ENCODE data around the gene SELENOF. TPM values are rescaled to one million over a fixed set of nuclear protein-coding genes. Genes with fewer than 3 reads are reported as not detected.

Gene SELENOF
- total RNA-seq, 2 experiments from 2014 or later = 93.0 to 214 TPM

DNA sequence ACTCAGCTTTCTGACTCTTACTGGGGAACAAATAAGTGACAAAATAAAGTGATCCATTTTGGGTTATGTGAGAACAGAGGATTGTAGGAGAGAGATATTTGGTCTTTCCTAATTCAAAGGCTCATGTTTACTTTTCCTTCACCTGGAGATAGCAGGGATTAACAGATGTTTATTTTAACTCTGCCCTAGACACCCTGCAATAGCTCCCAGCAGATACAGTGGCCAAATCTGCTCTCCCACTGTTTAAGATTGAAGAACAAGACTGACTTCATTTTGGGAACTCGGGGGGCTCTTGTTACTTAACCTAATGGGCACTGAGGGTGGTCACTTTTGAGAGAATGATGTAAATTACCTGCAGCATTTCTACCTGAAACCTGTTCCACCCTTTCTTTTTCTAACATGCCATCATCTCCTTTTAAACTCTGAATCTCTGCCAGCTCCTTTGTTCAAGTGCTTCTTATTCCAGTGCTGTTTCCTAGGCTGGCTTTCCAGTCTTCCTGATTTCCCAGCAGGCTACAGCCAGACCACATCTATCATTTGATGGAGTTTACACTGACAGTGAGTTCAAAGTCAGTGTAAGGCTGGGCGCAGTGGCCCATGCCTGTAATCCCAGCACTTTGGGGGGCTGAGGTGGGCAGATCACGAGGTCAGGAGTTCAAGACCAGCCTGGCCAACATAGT is 90.0 kb downstream of the SELENOF start:
- Histone ChIP-seq H4K20me1 (ENCODE audit: insufficient read depth, low read length) (no peaks in the 10 kb centered on the region), H2AFZ (ENCODE audit: low read length) (no peak overlapping the region), H3K36me3 (ENCODE audit: insufficient read depth, low read length) (peaks cover 55% of the 10 kb centered on the region), H3K4me2 (ENCODE audit: low read length) (no peak overlapping the region), H3K4me3 (ENCODE audit: low read depth, low read length, poor library complexity, severe bottlenecking) (no peak overlapping the region), H3K27ac (ENCODE audit: low read depth, low read length, poor library complexity, severe bottlenecking) (no peak overlapping the region), H3K9me2 (ENCODE audit: insufficient read depth, low read length) (no peaks in the 10 kb centered on the region), H3K79me2 (ENCODE audit: insufficient read depth, low read depth, low read length) (peaks cover 26% of the 10 kb centered on the region; the same call in 1 of the 2 replicates), H3K4me1 (ENCODE audit: insufficient read depth, low read length, poor library complexity, severe bottlenecking) (peaks cover 63% of the 10 kb centered on the region), H3K9me3 (ENCODE audit: low read length) (no peaks in the 10 kb centered on the region; the same call in 1 of the 2 replicates)
- ChIA-PET CTCF (ENCODE audit: unreplicated experiment) (no interaction called here), POLR2A (interaction anchor here (0.8 to 1.4 kb wide), 2 partner anchors 90 to 118 kb away, joined by 4 to 5 read pairs; partner anchors contain the start of genes HS2ST1 and SELENOF)
- TF ChIP-seq, protein P1, sequence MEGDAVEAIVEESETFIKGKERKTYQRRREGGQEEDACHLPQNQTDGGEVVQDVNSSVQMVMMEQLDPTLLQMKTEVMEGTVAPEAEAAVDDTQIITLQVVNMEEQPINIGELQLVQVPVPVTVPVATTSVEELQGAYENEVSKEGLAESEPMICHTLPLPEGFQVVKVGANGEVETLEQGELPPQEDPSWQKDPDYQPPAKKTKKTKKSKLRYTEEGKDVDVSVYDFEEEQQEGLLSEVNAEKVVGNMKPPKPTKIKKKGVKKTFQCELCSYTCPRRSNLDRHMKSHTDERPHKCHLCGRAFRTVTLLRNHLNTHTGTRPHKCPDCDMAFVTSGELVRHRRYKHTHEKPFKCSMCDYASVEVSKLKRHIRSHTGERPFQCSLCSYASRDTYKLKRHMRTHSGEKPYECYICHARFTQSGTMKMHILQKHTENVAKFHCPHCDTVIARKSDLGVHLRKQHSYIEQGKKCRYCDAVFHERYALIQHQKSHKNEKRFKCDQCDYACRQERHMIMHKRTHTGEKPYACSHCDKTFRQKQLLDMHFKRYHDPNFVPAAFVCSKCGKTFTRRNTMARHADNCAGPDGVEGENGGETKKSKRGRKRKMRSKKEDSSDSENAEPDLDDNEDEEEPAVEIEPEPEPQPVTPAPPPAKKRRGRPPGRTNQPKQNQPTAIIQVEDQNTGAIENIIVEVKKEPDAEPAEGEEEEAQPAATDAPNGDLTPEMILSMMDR (conservative IDR thresholded peaks at IDR 0.05; ENCODE audit: low read length) = no peak
- no peak for TF ChIP-seq EZH2phosphoT487 (IDR thresholded peaks at IDR 0.05; ENCODE audit: borderline replicate concordance, low read depth, low read length)
- intact Hi-C loops (cut with micrococcal nuclease; ENCODE audit: unreplicated experiment) = no loop called here
- no peak for DNase-seq (ENCODE audit: low spot score)
- no TSS peak for BruUV-seq (replicated peaks)

DNA sequence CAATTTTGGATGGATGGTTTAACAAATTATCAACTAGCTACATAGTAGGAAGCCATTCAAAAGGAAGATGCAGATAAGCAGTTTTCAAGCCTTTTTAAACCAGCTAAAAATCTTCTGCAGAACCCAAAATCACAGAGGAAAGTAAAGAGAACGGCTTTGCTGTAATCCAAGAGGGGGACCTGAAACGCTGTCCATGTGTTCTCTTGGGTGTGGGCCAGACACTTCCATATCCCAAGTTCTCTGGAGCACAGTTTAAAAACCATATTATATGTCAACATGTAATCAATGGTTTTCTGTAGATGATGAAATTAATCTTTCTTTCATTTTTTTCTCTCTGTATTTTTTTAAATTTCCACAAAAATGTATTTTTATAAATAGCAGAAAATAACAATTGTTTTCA is 90.5 kb downstream of the SELENOF start:
- BruUV-seq (replicated peaks) = no TSS peak
- Histone ChIP-seq H3K4me2 (ENCODE audit: low read length) (peak overlapping the region; percentile 48), H3K4me1 (ENCODE audit: insufficient read depth, low read length, poor library complexity, severe bottlenecking) (peaks cover 58% of the 10 kb centered on the region), H3K9me3 (ENCODE audit: low read length) (no peaks in the 10 kb centered on the region; the same call in 1 of the 2 replicates), H3K9me2 (ENCODE audit: insufficient read depth, low read length) (no peaks in the 10 kb centered on the region), H2AFZ (ENCODE audit: low read length) (no peak overlapping the region; the same call in 1 of the 2 replicates), H4K20me1 (ENCODE audit: insufficient read depth, low read length) (no peaks in the 10 kb centered on the region), H3K27ac (ENCODE audit: low read depth, low read length, poor library complexity, severe bottlenecking) (no peak overlapping the region), H3K36me3 (ENCODE audit: insufficient read depth, low read length) (peaks cover 52% of the 10 kb centered on the region), H3K4me3 (ENCODE audit: low read depth, low read length, poor library complexity, severe bottlenecking) (no peak overlapping the region), H3K79me2 (ENCODE audit: insufficient read depth, low read depth, low read length) (peaks cover 25% of the 10 kb centered on the region; the same call in 1 of the 2 replicates)
- intact Hi-C loops (cut with micrococcal nuclease; ENCODE audit: unreplicated experiment) = no loop called here
- TF ChIP-seq, protein P1 (conservative IDR thresholded peaks at IDR 0.05; ENCODE audit: low read length) = no peak
- no peak for TF ChIP-seq EZH2phosphoT487 (IDR thresholded peaks at IDR 0.05; ENCODE audit: borderline replicate concordance, low read depth, low read length)
- no peak for DNase-seq (ENCODE audit: low spot score)
- ChIA-PET POLR2A (interaction anchor here (0.8 kb wide), 1 partner anchor 117 kb away, joined by 4 read pairs; no protein-coding TSS in a partner anchor), CTCF (ENCODE audit: unreplicated experiment) (no interaction called here)

DNA sequence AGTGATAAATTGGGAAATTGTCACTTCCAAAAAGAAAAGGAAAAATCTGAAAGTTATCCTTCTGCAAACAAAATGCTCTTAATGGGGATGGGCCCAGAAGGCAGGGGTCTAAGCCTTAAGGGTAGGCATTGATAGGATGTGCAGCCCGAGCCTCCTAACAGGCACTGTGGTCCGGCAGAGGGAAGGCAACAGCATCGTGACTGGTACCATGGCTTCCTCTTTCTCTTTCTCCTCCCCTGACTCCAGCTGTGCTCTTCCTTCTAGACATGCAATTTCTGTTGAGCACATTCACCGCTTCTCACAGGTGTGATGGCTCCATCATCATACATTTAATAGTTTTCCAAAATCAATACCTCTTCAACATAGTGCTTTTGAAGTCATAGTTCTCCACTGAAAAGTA is 91.5 kb downstream of the SELENOF start:
- Histone ChIP-seq H2AFZ (ENCODE audit: low read length) (no peak overlapping the region; the same call in 1 of the 2 replicates), H3K27ac (ENCODE audit: low read depth, low read length, poor library complexity, severe bottlenecking) (peak overlapping the region; percentile 9), H3K4me3 (ENCODE audit: low read depth, low read length, poor library complexity, severe bottlenecking) (peak overlapping the region; percentile 8), H3K9me2 (ENCODE audit: insufficient read depth, low read length) (no peaks in the 10 kb centered on the region), H3K79me2 (ENCODE audit: insufficient read depth, low read depth, low read length) (peaks cover 18% of the 10 kb centered on the region; the same call in 1 of the 2 replicates), H4K20me1 (ENCODE audit: insufficient read depth, low read length) (no peaks in the 10 kb centered on the region), H3K4me1 (ENCODE audit: insufficient read depth, low read length, poor library complexity, severe bottlenecking) (peaks cover 50% of the 10 kb centered on the region), H3K4me2 (ENCODE audit: low read length) (peak overlapping the region; percentile 48), H3K9me3 (ENCODE audit: low read length) (no peaks in the 10 kb centered on the region; the same call in 1 of the 2 replicates), H3K36me3 (ENCODE audit: insufficient read depth, low read length) (peaks cover 44% of the 10 kb centered on the region)
- CTCF ChIA-PET (ENCODE audit: unreplicated experiment) = no interaction called here
- peak; percentile 65 for DNase-seq (ENCODE audit: low spot score)
- intact Hi-C loops (cut with micrococcal nuclease; ENCODE audit: unreplicated experiment) = no loop called here
- POLR2A ChIA-PET = no interaction called here
- BruUV-seq (replicated peaks) = no TSS peak
- TF ChIP-seq EZH2phosphoT487 (IDR thresholded peaks at IDR 0.05; ENCODE audit: borderline replicate concordance, low read depth, low read length) = no peak
- TF ChIP-seq, protein P1 (conservative IDR thresholded peaks at IDR 0.05; ENCODE audit: low read length) = no peak
